GM18520 (cell line): ENCODE measurements around the gene MAP2K4.
"Not testable (repeated sequence)": the region's sequence is repeated elsewhere in the genome, so short reads cannot be mapped to it uniquely, and the experiment has no call there.

Experiments used
- ATAC-seq: cut with Tn5 transposase; IDR thresholded peaks from one replicate; pipeline ENCODE4 v1.9.1; 2021; ENCODE audit not compliant: unreplicated experiment

Gene MAP2K4

GRCh38 chr17:12136243-12136642 lies 115.6 kb downstream of the MAP2K4 start:
- ATAC-seq = no peak

- ATAC-seq = no peak
Observed at GRCh38 chr17:12136646-12137045, 116.0 kb downstream of the MAP2K4 start.

GRCh38 chr17:12137859-12138258 lies 117.2 kb downstream of the MAP2K4 start:
- no peak for ATAC-seq

GRCh38 chr17:12140685-12141084 lies 120.0 kb downstream of the MAP2K4 start:
- ATAC-seq = no peak

GRCh38 chr17:12162187-12162586 lies 141.5 kb downstream of the MAP2K4 start:
- not testable (repeated sequence) for ATAC-seq

GRCh38 chr17:12164085-12164484 lies 143.4 kb downstream of the MAP2K4 start:
- ATAC-seq = no peak

GRCh38 chr17:12178644-12179330 lies 158.1 kb downstream of the MAP2K4 start:
- ATAC-seq = no peak

- ATAC-seq = no peak
Observed at GRCh38 chr17:12180644-12181261, 160.1 kb downstream of the MAP2K4 start.

GRCh38 chr17:12187658-12188057 lies 167.0 kb downstream of the MAP2K4 start:
- no peak for ATAC-seq

GRCh38 chr17:12193144-12193735 lies 172.6 kb downstream of the MAP2K4 start:
- ATAC-seq = no peak
